Activated T-helper 17 cell treated with anti-CD3 and anti-CD28 coated beads, Interleukin-2, amount 50 U/mL, for 72 hours (primary cell): ENCODE data around the gene APLP1. TPM values are rescaled to one million over a fixed set of nuclear protein-coding genes. Genes with fewer than 3 reads are reported as not detected.

Experiments used
- ATAC-seq: fragments of 150-1000 bp; cut with Tn5 transposase; replicated peaks from 2 replicates; pipeline ENCODE4 v1.10.0; 2021; ENCODE audit warnings: mild to moderate bottlenecking, moderate library complexity
- H3K27ac Mint-ChIP-seq: one replicate; pipeline ENCODE4 v1.8.0; 2022; ENCODE audit warnings: mixed read lengths
- H3K27me3 Mint-ChIP-seq: one replicate; pipeline ENCODE4 v1.8.0; 2022; ENCODE audit warnings: mixed read lengths
- H3K36me3 Mint-ChIP-seq: one replicate; pipeline ENCODE4 v1.8.0; 2022; ENCODE audit warnings: low read depth, mild to moderate bottlenecking, mixed read lengths
- H3K4me1 Mint-ChIP-seq: one replicate; pipeline ENCODE4 v1.8.0; 2022; ENCODE audit warnings: mixed read lengths
- H3K4me3 Mint-ChIP-seq: one replicate; pipeline ENCODE4 v1.8.0; 2022; ENCODE audit warnings: mild to moderate bottlenecking, mixed read lengths
- H3K9me3 Mint-ChIP-seq: one replicate; pipeline ENCODE4 v1.8.0; 2022; ENCODE audit warnings: mixed read lengths
- total RNA-seq, 2 donors: library from RNA; stranded (reverse); gene quantifications; one replicate each; pipeline ENCODE4 v1.2.3, GENCODE V29; 2022

The APLP1 gene
- total RNA-seq, 2 donors from 2014 or later: 2.3 to 2.6 TPM

DNA sequence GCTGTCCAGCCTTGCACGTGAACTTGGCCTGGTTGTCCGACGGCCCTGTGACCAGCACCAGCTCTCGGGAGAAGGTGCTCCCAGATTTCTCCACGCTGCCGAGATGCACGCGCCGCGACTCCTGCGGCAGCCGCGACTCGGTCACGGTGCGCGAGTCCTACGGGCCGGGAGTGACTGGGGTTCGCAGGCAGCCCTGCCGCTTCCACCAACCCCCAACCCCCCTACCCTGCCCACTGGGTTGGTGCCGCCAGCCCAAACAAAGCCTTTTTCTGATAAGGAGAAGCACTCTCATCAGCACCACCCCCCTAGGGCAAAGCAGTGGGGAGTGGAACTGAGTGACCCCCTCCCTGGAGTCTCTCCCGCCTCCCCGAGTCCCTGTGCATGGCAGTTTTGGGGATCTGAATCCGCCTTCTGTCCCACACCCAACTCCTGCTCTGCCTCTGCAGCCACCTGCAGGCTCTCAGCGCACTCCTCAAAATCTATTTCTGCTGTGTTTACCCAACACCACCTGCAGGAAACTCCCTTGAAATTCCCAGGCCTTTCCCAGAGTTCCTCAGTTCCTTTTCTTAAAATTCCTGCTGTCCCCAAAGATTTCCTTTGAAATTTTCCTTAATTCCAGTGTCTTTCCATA is 22.2 kb upstream of the APLP1 start:
- peaks cover 55% of the 10 kb centered on the region for H3K27me3 Mint-ChIP-seq
- H3K27ac Mint-ChIP-seq: no peak overlapping the region
- no peak for ATAC-seq
- peaks cover 12% of the 10 kb centered on the region for H3K4me1 Mint-ChIP-seq
- H3K36me3 Mint-ChIP-seq: no peaks in the 10 kb centered on the region
- H3K4me3 Mint-ChIP-seq: peak overlapping the region; percentile 38
- no peaks in the 10 kb centered on the region for H3K9me3 Mint-ChIP-seq

DNA sequence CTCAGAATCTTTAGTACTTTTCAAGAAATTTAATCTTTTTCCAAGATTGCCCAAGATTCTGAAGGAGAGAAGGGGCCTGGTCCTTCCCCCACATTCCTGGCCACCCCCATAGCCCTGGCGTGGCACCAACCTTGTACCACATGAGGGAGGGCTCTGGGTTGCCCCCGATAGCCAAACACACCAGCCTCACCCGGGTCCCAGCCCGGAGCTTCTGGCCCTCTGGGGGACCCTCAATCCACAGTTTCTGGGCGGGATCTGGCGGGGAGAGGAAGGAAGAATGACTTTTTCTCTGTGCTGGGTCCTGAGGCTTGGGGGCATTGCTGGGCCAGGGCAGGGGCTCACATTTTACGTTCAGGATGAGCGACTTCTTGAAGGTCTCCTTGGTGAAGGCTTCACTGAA is 20.5 kb upstream of the APLP1 start:
- no peaks in the 10 kb centered on the region for H3K9me3 Mint-ChIP-seq
- no peak overlapping the region for H3K27ac Mint-ChIP-seq
- H3K4me1 Mint-ChIP-seq: peaks cover 13% of the 10 kb centered on the region
- peaks cover 53% of the 10 kb centered on the region for H3K27me3 Mint-ChIP-seq
- no peaks in the 10 kb centered on the region for H3K36me3 Mint-ChIP-seq
- H3K4me3 Mint-ChIP-seq: no peak overlapping the region
- no peak for ATAC-seq

GRCh38 chr19:35848486-35848885 is 19.9 kb upstream of the APLP1 start:
- no peak for ATAC-seq
- Mint-ChIP-seq H3K36me3 (no peaks in the 10 kb centered on the region), H3K4me3 (no peak overlapping the region), H3K27ac (no peak overlapping the region), H3K9me3 (no peaks in the 10 kb centered on the region), H3K4me1 (peaks cover 18% of the 10 kb centered on the region), H3K27me3 (peaks cover 53% of the 10 kb centered on the region)

- no peak overlapping the region for H3K4me3 Mint-ChIP-seq
- no peaks in the 10 kb centered on the region for H3K36me3 Mint-ChIP-seq
- H3K4me1 Mint-ChIP-seq: peaks cover 18% of the 10 kb centered on the region
These were observed 19.4 kb upstream of the APLP1 start for GRCh38 chr19:35848919-35849505.

DNA sequence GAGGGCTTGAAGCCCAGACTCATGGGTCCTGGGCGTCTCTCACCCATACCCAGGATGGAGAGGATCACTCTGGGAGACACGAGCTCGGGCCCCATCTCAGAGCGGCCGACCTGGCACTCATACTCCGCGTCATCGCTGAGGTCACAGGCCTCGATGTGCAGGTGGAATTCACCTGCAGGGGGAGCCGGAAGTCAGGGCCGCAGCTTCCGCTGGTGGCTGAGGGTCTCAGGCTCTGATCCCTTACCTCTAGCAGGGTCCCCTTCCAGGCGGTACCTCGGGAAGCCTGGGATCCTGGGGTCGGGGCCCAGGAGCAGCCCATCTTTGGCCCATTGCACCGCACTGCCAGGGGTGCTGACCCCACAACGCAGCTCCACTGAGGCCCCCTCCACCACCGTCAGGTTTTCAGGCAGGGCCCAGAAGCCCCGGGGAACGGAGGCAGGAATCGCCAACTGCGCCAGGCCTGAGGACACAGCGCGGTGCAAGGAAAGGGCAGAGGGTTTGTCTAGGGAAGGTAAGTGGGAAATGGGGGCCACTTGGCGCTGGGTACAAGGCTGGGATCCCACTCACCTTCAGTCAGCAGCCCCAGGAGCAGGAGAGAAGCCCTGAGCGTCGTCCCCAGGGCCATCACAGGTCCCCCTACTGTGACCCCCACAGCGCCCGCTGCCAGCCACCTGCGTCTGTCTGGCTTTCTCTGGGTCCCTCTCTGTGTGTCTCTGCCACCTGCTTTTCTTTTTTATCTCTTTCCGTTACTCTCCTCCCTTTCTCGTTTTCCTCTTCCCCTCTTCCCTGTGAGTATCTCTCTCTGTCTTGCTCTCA is 17.0 kb upstream of the APLP1 start:
- peaks cover 49% of the 10 kb centered on the region for H3K27me3 Mint-ChIP-seq

More at GRCh38 chr19:35848919-35849505, 19.4 kb upstream of the APLP1 start:
- Mint-ChIP-seq H3K27me3 (peaks cover 50% of the 10 kb centered on the region), H3K27ac (no peak overlapping the region), H3K9me3 (no peaks in the 10 kb centered on the region)
- no peak for ATAC-seq

DNA sequence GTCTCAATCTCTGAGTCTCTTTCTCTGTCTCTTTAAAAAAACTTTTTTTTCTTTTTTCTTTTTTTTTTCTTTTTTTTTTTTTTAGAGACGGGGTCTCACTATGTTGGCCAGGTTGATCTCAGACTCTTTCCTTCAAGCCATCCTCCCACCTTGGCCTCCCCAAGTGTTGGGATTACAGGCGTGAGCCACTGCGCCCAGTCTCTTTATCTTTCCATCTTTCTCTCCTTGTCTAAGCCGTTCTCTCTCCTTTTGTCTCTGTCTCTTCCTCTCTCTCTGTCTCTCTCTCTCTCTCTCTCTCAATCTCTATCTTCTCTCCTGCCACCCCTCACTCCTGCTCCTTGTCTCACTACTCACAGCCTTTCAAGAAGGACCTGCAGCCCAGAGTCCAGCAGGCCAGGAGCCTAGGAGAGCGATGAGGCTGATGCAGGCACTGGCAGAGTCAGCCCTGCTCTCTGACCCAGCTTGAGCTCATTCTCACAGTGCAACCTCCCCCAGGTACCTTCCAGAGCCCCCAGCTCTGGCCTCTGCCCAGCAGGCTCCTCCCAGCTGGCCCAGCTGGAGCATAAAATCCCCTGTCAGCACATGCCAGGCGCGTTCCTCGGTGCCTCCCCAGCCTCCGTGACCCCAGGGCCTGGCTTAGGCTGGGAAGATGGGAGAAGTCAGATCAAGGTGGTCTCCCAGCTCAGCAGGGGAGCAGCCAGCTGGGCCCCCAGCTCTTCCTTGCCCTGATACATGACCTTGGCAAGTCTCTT is 16.2 kb upstream of the APLP1 start, which contains the start of gene NPHS1:
TSS of gene NPHS1 (minus strand) at position 476 of the 752 bp plus-strand sequence. CDS start 667 bp downstream, outside the sequence.
- Mint-ChIP-seq H3K36me3 (no peaks in the 10 kb centered on the region), H3K9me3 (no peaks in the 10 kb centered on the region), H3K27ac (no peak within 1 kb of the TSS), H3K4me3 (no peak within 1 kb of the TSS), H3K27me3 (peaks cover 47% of the 10 kb centered on the region), H3K4me1 (peaks cover 6% of the 10 kb centered on the region)
- no peak for ATAC-seq

More for the DNA sequence above, 17.0 kb upstream of the APLP1 start:
- no peak overlapping the region for H3K27ac Mint-ChIP-seq
- H3K9me3 Mint-ChIP-seq: no peaks in the 10 kb centered on the region
- no peaks in the 10 kb centered on the region for H3K36me3 Mint-ChIP-seq
- H3K4me1 Mint-ChIP-seq: peaks cover 6% of the 10 kb centered on the region
- H3K4me3 Mint-ChIP-seq: no peak overlapping the region
- no peak for ATAC-seq

GRCh38 chr19:35853038-35853756 is 15.2 kb upstream of the APLP1 start:
- ATAC-seq: no peak
- Mint-ChIP-seq H3K4me1 (peaks cover 6% of the 10 kb centered on the region), H3K27ac (no peak overlapping the region), H3K36me3 (no peaks in the 10 kb centered on the region), H3K9me3 (no peaks in the 10 kb centered on the region), H3K4me3 (no peak overlapping the region), H3K27me3 (peaks cover 47% of the 10 kb centered on the region)

DNA sequence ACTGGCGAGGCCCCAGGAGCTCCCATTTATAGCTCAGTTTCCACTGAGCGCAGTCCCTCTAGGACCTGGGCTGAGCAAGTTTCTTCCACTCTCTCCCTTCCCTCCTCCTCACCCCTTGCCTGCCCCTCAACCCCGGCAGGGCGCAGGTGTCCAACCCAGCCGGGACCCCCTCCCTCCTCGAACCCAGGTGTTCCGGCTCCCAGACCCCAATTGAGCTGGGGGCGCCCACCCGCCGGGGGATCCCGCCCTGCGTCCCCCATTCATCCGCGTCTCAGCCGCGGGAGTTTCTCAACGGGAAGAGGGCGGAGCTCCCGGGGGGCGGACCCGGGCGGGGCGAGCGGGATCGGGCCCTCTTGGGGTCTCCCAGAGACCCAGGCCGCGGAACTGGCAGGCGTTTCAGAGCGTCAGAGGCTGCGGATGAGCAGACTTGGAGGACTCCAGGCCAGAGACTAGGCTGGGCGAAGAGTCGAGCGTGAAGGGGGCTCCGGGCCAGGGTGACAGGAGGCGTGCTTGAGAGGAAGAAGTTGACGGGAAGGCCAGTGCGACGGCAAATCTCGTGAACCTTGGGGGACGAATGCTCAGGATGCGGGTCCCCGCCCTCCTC is 11.7 kb upstream of the APLP1 start, which contains the start of gene KIRREL2:
TSS of gene KIRREL2 (plus strand) at position 366 of the 604 bp plus-strand sequence. CDS start at position 575, 209 bp downstream.
- no peaks in the 10 kb centered on the region for H3K9me3 Mint-ChIP-seq
- H3K27ac Mint-ChIP-seq: no peak within 1 kb of the TSS
- H3K36me3 Mint-ChIP-seq: no peaks in the 10 kb centered on the region
- peaks cover 49% of the 10 kb centered on the region for H3K27me3 Mint-ChIP-seq
- peaks cover 6% of the 10 kb centered on the region for H3K4me1 Mint-ChIP-seq
- peak within 1 kb of the TSS; percentile 72 for H3K4me3 Mint-ChIP-seq
- ATAC-seq: peak; percentile 74

DNA sequence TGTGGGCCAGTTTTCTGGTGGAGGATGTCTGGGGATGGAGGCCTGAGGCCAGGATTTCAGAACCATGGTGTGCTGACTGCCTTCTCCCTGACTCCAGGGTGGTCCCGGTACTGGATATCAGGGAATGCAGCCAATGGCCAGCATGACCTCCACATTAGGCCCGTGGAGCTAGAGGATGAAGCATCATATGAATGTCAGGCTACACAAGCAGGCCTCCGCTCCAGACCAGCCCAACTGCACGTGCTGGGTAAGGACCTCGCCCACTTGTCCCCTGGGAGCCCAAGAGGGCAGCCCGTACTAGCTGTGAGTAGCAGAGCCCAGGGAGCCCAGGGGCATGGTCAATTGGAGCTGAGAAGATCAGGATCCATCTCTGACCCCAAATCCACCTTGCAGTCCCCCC is 10.1 kb upstream of the APLP1 start:
- H3K27ac Mint-ChIP-seq: no peak overlapping the region
- no peaks in the 10 kb centered on the region for H3K9me3 Mint-ChIP-seq
- H3K36me3 Mint-ChIP-seq: no peaks in the 10 kb centered on the region
- H3K4me3 Mint-ChIP-seq: peak overlapping the region; percentile 72
- peaks cover under 1% of the 10 kb centered on the region for H3K4me1 Mint-ChIP-seq
- ATAC-seq: no peak
- peaks cover 42% of the 10 kb centered on the region for H3K27me3 Mint-ChIP-seq

DNA sequence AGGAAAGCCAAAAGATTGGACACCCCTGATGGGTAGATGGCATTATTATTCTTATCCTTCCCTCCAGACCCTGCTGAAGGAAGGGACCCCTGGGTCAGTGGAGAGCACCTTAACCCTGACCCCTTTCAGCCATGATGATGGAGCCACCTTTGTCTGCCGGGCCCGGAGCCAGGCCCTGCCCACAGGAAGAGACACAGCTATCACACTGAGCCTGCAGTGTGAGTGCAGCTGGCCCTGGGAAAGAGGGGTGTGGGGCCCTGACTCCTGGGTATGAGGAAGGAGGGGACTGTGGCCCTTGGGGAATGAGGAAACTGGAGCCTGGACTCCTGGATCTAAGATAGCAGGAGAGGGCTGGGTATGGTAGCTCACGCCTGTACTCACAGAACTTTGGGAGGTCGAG is 9.0 kb upstream of the APLP1 start:
- no peaks in the 10 kb centered on the region for H3K36me3 Mint-ChIP-seq
- peaks cover 39% of the 10 kb centered on the region for H3K27me3 Mint-ChIP-seq
- ATAC-seq: no peak
- no peak overlapping the region for H3K4me3 Mint-ChIP-seq
- H3K4me1 Mint-ChIP-seq: no peaks in the 10 kb centered on the region
- no peak overlapping the region for H3K27ac Mint-ChIP-seq
- H3K9me3 Mint-ChIP-seq: no peaks in the 10 kb centered on the region

- Mint-ChIP-seq H3K4me1 (peaks cover 3% of the 10 kb centered on the region), H3K27me3 (peaks cover 32% of the 10 kb centered on the region), H3K9me3 (no peaks in the 10 kb centered on the region)
These were observed 7.9 kb upstream of the APLP1 start for GRCh38 chr19:35860436-35860817.

DNA sequence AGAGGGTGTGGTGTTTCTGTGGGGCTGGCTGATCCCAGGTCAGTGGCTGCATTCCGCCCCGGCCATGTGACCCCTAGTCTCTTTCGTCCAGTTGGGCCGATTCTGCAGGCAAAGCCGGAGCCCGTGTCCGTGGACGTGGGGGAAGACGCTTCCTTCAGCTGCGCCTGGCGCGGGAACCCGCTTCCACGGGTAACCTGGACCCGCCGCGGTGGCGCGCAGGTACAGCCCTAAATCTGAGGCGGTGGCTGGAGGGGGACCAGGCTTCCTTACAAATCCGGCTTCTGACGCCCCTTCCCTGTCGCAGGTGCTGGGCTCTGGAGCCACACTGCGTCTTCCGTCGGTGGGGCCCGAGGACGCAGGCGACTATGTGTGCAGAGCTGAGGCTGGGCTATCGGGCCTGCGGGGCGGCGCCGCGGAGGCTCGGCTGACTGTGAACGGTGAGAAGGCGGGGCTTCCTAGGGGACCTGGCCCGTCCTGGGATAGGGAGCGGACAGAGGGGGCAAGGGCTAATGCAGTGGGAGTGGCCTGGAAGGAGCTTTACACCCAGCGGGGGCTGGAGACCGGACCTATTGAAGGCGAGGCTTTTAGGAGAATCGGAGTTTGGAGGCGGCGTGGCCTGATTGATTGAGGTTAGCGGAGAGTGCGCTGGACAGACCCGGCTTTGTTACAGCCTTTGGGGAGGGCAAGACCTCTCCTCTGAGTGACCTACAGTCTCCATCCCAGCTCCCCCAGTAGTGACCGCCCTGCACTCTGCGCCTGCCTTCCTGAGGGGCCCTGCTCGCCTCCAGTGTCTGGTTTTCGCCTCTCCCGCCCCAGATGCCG is 7.3 kb upstream of the APLP1 start:
- Mint-ChIP-seq H3K36me3 (no peaks in the 10 kb centered on the region), H3K27me3 (peaks cover 34% of the 10 kb centered on the region), H3K4me1 (peaks cover 5% of the 10 kb centered on the region), H3K27ac (no peak overlapping the region), H3K4me3 (no peak overlapping the region), H3K9me3 (no peaks in the 10 kb centered on the region)
- ATAC-seq: no peak

More at GRCh38 chr19:35860436-35860817, 7.9 kb upstream of the APLP1 start:
- Mint-ChIP-seq H3K4me3 (no peak overlapping the region), H3K36me3 (no peaks in the 10 kb centered on the region), H3K27ac (no peak overlapping the region)
- no peak for ATAC-seq
